NCI-H226 (cell line): ENCODE results near the gene AUNIP.

Experiments used
- DNase-seq: peaks from one replicate; pipeline ENCODE4 v3.0.0-alpha.2; 2015

AUNIP gene

GRCh38 chr1:25825605-25826004 is 33.7 kb downstream of the AUNIP start:
- no peak for DNase-seq

GRCh38 chr1:25821630-25822091 is 37.6 kb downstream of the AUNIP start:
- peak; percentile 39 for DNase-seq

GRCh38 chr1:25821112-25821476 is 38.2 kb downstream of the AUNIP start:
- DNase-seq: no peak

GRCh38 chr1:25820247-25821111 is 38.8 kb downstream of the AUNIP start:
- no peak for DNase-seq

GRCh38 chr1:25819491-25820246 is 39.6 kb downstream of the AUNIP start, which contains the start of gene MTFR1L:
MTFR1L (plus strand) TSS chr1:25819954; CDS start chr1:25823105, 3,151 bp downstream.
- DNase-seq: peak; percentile 82

GRCh38 chr1:25818569-25818968 is 40.7 kb downstream of the AUNIP start:
- DNase-seq: no peak

GRCh38 chr1:25817840-25818501 is 41.3 kb downstream of the AUNIP start:
- DNase-seq: no peak

- no peak for DNase-seq
Measured at GRCh38 chr1:25816112-25816718, 43.0 kb downstream of the AUNIP start.

GRCh38 chr1:25815208-25816111 is 43.8 kb downstream of the AUNIP start:
- no peak for DNase-seq

- DNase-seq: no peak
Measured at GRCh38 chr1:25814549-25815087, 44.6 kb downstream of the AUNIP start.

GRCh38 chr1:25813734-25814471 is 45.4 kb downstream of the AUNIP start:
- DNase-seq: no peak

GRCh38 chr1:25813071-25813733 is 46.1 kb downstream of the AUNIP start:
- DNase-seq: no peak

- no peak for DNase-seq
Measured at GRCh38 chr1:25811384-25812082, 47.7 kb downstream of the AUNIP start.

GRCh38 chr1:25810341-25811299 is 48.6 kb downstream of the AUNIP start:
- DNase-seq: no peak

GRCh38 chr1:25809929-25810328 is 49.3 kb downstream of the AUNIP start:
- DNase-seq: no peak

- no peak for DNase-seq
Measured at GRCh38 chr1:25809283-25809926, 49.9 kb downstream of the AUNIP start.

- no peak for DNase-seq
Measured at GRCh38 chr1:25808481-25809244, 50.6 kb downstream of the AUNIP start.
